Ectodermal cell (in vitro differentiated cells): ENCODE results near the gene CHSY1.
A peak's percentile ranks its signal among the peaks of the same experiment; 100 is the strongest.

Source experiments
- H3K27ac ChIP-seq: 2 replicates; pipeline ENCODE4 v1.7.0; 2013; ENCODE audit warnings: mild to moderate bottlenecking, low read depth, low read length; ENCODE audit not compliant: insufficient read depth, poor library complexity, severe bottlenecking
- H3K27me3 ChIP-seq: 2 replicates; pipeline ENCODE4 v1.7.0; 2013; ENCODE audit warnings: mild to moderate bottlenecking, low read length; ENCODE audit not compliant: insufficient read depth, control insufficient read depth, poor library complexity, severe bottlenecking
- H3K36me3 ChIP-seq: one replicate; pipeline ENCODE4 v1.7.0; 2013; ENCODE audit warnings: low read length; ENCODE audit not compliant: control insufficient read depth, insufficient read depth
- H3K4me1 ChIP-seq: one replicate; pipeline ENCODE4 v1.7.0; 2013; ENCODE audit warnings: low read length; ENCODE audit not compliant: control insufficient read depth, insufficient read depth
- H3K4me3 ChIP-seq: 2 replicates; pipeline ENCODE4 v1.7.0; 2013; ENCODE audit warnings: low read depth, low read length, control low read depth; ENCODE audit not compliant: insufficient read depth
- H3K9me3 ChIP-seq: 2 replicates; pipeline ENCODE4 v1.7.0; 2013; ENCODE audit warnings: mild to moderate bottlenecking, low read length, moderate library complexity; ENCODE audit not compliant: control insufficient read depth
- WGBS, 2 experiments: methylation state at CpG; one replicate each; pipeline ENCODE4 v1.1.7; 2013; ENCODE audit warnings: missing lambda C conversion rate in 2 of 2; 5-methylcytosine and 5-hydroxymethylcytosine counted together

CHSY1 gene

GRCh38 chr15:101267320-101268104, 15.7 kb upstream of the CHSY1 start:
- Histone ChIP-seq H3K4me3 (no peak overlapping the region), H3K4me1 (no peaks in the 10 kb centered on the region), H3K27me3 (no peaks in the 10 kb centered on the region), H3K9me3 (no peaks in the 10 kb centered on the region), H3K27ac (no peak overlapping the region), H3K36me3 (peaks cover 14% of the 10 kb centered on the region)
- WGBS, 2 experiments, result 82 to 84% methylated on average over 18 of the region's 18 CpGs

GRCh38 chr15:101266787-101267186, 14.9 kb upstream of the CHSY1 start:
- no peaks in the 10 kb centered on the region for H3K4me1 ChIP-seq
- WGBS, 2 experiments, result 90 to 92% methylated on average over 9 of the region's 9 CpGs
- peaks cover 8% of the 10 kb centered on the region for H3K36me3 ChIP-seq
- no peaks in the 10 kb centered on the region for H3K9me3 ChIP-seq
- no peak overlapping the region for H3K4me3 ChIP-seq
- H3K27me3 ChIP-seq, result no peaks in the 10 kb centered on the region
- H3K27ac ChIP-seq, result no peak overlapping the region

GRCh38 chr15:101266034-101266433, 14.2 kb upstream of the CHSY1 start:
- no peak overlapping the region for H3K4me3 ChIP-seq
- peaks cover under 1% of the 10 kb centered on the region for H3K36me3 ChIP-seq
- WGBS, 2 experiments, result 83 to 87% methylated on average over 3 of the region's 3 CpGs
- no peaks in the 10 kb centered on the region for H3K9me3 ChIP-seq
- no peak overlapping the region for H3K27ac ChIP-seq
- no peaks in the 10 kb centered on the region for H3K4me1 ChIP-seq
- no peaks in the 10 kb centered on the region for H3K27me3 ChIP-seq

- 93 to 94% methylated on average over 17 of the region's 17 CpGs for WGBS, 2 experiments
These were observed 13.2 kb upstream of the CHSY1 start for GRCh38 chr15:101264911-101265641.

GRCh38 chr15:101264011-101264410, 12.2 kb upstream of the CHSY1 start:
- Histone ChIP-seq H3K27me3 (no peaks in the 10 kb centered on the region), H3K36me3 (no peaks in the 10 kb centered on the region), H3K9me3 (no peaks in the 10 kb centered on the region), H3K27ac (no peak overlapping the region), H3K4me3 (no peak overlapping the region), H3K4me1 (no peaks in the 10 kb centered on the region)
- 93 to 97% methylated on average over 4 of the region's 4 CpGs for WGBS, 2 experiments

More at GRCh38 chr15:101264911-101265641, 13.2 kb upstream of the CHSY1 start:
- Histone ChIP-seq H3K9me3 (no peaks in the 10 kb centered on the region), H3K27ac (no peak overlapping the region), H3K4me1 (no peaks in the 10 kb centered on the region), H3K36me3 (no peaks in the 10 kb centered on the region), H3K4me3 (no peak overlapping the region), H3K27me3 (no peaks in the 10 kb centered on the region)

DNA sequence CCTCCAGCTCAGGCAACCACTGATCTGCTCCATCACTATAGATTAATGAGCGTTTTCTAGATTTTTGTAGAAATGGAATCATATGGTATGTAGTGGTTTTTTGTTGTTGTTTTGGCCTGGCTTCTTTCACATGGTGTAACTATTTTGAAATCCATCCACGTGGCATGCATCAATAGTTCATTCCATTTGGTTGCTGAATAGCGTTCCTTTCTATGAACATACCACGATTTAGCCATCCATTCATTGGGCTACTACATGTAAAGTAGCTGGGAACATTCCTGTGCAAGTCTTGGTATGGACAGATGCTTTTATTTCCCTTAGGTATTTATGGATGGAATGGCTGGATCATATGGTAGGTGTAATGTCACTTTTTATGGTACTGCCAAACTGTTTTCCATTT, 10.7 kb upstream of the CHSY1 start:
- Histone ChIP-seq H3K27me3 (no peaks in the 10 kb centered on the region), H3K36me3 (no peaks in the 10 kb centered on the region), H3K27ac (no peak overlapping the region), H3K4me1 (peaks cover 4% of the 10 kb centered on the region), H3K4me3 (no peak overlapping the region), H3K9me3 (no peaks in the 10 kb centered on the region)
- WGBS, 2 experiments, result 80 to 83% methylated on average over 4 of the region's 4 CpGs

GRCh38 chr15:101258238-101259144, 6.6 kb upstream of the CHSY1 start:
- Histone ChIP-seq H3K27me3 (no peaks in the 10 kb centered on the region), H3K9me3 (no peaks in the 10 kb centered on the region), H3K27ac (no peak overlapping the region), H3K36me3 (no peaks in the 10 kb centered on the region), H3K4me3 (no peak overlapping the region), H3K4me1 (peaks cover 14% of the 10 kb centered on the region)
- 54 to 62% methylated on average over 10 to 11 of the region's 11 CpGs for WGBS, 2 experiments

DNA sequence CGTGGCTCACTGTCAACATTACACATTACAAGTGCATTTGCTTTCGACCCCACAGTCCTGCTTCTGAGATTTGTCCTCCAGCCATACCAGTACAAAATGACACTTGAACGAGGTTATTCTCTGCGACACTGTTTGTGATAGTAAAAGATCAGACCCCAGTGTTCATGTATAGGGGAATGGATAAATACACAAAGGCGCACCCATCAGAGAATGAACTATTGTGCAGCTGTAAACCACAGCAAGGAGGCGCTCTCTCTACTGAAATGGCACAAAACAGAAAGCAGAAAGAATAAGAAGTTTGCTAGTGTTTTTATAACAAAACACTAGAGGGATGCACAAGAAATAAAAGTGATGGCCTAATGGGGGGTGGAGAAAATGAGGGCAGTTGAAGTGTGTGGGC, 4.9 kb upstream of the CHSY1 start:
- no peaks in the 10 kb centered on the region for H3K9me3 ChIP-seq
- peaks cover 11% of the 10 kb centered on the region for H3K27me3 ChIP-seq
- H3K4me1 ChIP-seq, result peaks cover 14% of the 10 kb centered on the region
- no peaks in the 10 kb centered on the region for H3K36me3 ChIP-seq
- 96 to 98% methylated on average over 6 of the region's 6 CpGs for WGBS, 2 experiments
- H3K4me3 ChIP-seq, result no peak overlapping the region
- H3K27ac ChIP-seq, result no peak overlapping the region

DNA sequence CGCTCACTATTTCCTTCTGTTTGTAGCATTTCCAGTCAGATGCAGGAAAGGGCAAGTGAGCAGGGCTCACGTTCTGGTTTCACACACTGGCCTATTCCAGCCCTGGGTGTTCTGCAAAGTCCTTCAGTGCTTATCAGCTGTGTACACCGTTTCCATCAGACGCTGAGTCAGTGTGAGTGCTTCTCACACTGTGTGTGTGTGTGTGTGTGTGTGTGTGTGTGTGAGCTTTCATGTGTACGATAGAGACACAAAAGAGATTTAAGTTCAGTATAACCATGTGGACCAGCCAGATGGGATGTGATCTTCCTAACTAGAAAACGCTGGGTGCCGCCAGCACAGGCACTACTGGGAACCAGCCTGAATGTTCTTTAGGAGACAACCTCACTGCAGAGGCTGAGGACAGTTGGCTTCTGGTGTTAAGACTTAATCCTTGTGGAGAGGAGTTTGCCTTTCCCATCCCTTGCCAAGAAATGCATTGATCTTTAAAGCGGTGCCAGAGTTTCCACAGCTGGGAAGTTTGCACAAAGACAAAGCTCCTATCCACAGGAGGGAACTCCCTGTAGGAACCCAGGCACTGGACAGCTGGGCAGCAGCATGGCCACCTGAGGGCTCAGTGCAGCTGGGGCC, 3.9 kb upstream of the CHSY1 start:
- 67 to 73% methylated on average over 8 of the region's 8 CpGs for WGBS, 2 experiments
- H3K27me3 ChIP-seq, result peaks cover 11% of the 10 kb centered on the region
- no peak overlapping the region for H3K4me3 ChIP-seq
- no peaks in the 10 kb centered on the region for H3K36me3 ChIP-seq
- peak overlapping the region; percentile 54 for H3K27ac ChIP-seq
- H3K9me3 ChIP-seq, result no peaks in the 10 kb centered on the region
- H3K4me1 ChIP-seq, result peaks cover 14% of the 10 kb centered on the region
